Fibroblast of skin of right biceps (primary cell): ENCODE results near the gene TMEM50B.
"Not testable (repeated sequence)": the region's sequence is repeated elsewhere in the genome, so short reads cannot be mapped to it uniquely, and the experiment has no call there.

Source experiments
- DNase-seq: peaks from one replicate; pipeline ENCODE4 v3.0.0-alpha.2; 2013

Gene TMEM50B

DNA sequence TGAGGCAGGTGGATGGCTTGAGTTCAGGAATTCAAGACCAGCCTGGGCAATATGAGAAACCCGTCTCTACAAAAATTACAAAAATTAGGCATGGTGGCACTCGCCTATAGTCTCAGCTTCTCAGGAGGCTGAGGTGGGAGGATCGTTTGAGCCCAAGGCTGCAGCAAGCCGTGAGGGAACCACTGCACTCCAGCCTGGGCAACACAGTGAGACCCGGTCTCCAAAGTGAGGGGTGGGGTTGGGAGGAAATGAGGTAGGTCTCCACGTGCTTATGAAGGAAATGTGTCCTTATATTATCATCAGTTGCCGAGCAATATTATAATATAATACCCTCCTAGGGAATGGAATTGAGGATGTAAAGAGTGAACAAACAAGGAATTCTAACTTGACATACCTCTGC lies 2.7 kb downstream of the TMEM50B start:
- no peak for DNase-seq

- DNase-seq, result no peak
Measured at GRCh38 chr21:33473344-33473743, 6.4 kb downstream of the TMEM50B start.

DNA sequence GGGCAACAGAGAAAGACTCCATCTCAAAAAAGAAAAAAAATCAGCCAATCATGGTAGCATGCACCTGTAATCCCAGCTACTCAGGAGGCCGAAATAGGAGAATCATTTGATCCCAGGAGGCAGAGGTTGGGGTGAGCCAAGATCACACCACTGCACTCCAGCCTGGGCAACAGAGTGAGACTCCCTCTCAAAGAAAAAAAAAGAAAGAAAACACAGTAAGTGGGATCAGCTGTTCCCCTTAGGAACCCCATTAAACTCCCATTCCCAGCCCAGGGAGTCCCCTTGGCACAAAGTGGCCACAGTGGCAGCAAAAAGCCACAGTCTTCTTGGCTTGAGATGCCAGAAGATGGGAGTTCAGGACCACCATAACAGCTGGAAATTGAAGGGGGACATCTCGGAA lies 9.1 kb downstream of the TMEM50B start:
- no peak for DNase-seq

GRCh38 chr21:33469183-33469582 lies 10.6 kb downstream of the TMEM50B start:
- not testable (repeated sequence) for DNase-seq

GRCh38 chr21:33461538-33462250 lies 18.1 kb downstream of the TMEM50B start:
- no peak for DNase-seq

DNA sequence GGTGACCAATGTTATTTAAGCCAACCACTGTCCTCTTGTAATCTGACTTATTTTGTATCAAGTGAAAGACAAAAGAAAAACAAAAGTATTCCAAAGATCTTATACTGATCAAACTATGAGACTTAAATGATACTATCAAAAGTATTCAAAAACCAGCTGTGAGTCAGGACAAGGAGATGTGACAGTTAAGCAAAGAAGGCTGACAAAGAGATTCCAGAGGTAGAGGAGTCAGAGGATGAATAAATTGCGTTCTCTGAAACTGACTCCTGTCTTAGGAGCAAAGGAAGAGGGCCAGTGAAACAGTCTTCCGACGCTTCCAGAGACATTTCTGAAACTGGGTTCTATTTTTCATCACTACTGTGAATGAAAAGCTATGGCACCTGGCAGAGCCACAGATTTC lies 20.9 kb downstream of the TMEM50B start:
- DNase-seq, result no peak

DNA sequence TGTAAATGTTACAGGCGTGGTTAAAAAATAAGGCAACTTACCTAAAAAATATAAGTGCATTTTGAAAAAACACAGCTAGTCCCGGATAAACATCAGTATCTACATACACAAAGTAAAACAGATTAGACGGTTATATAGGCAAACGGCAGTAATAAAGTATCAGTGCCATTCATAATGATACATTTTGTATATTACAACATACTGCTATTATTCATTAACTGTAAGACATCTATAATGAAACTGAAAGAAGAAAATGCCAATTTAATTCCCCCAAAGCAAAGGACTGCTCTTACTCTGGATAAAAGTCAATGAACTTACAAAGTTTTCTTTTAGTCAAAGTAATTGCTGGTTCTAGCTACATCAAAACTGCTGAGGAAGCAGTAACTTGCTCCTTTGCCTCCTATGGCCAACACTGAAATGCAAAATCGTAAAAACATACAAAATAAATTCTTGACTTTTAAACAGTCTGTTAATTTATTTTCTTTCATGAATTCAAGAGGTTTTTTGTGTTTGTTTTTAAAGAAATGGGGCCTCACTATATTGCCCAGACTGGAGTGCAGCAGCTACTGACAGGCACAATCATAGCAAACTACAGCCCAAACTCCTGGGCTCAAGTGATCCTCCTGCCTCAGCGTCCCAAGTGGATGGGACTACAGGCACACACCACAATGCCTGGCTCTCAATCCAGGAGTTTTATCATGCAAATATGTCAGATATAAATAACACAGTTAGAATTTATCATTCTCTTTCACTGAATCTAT lies 23.9 kb downstream of the TMEM50B start:
- no peak for DNase-seq

- no peak for DNase-seq
Measured at GRCh38 chr21:33452362-33452761, 27.4 kb downstream of the TMEM50B start.

GRCh38 chr21:33451634-33452071 lies 28.1 kb downstream of the TMEM50B start:
- DNase-seq, result peak; percentile 14

DNA sequence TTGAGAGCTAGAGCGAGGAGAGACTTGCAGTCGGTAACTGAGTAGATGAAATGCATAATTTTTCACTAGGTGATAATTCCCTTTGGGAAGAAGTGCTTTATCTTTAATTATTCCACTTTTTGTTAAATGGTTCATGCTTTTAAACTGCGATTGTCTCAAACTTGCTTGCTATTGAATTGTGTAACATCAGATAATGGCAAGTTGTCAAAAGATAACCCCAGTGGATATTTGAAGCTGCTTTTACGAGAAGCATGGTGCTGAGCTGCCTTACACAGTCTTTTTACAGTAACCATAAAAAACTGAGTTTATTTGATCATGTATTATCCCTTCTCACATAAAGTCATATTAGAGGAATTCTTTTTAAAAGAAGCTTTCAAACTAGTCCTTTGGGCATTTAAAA lies 30.2 kb downstream of the TMEM50B start:
- DNase-seq, result no peak

- DNase-seq, result not testable (repeated sequence)
Measured at GRCh38 chr21:33446620-33447019, 33.2 kb downstream of the TMEM50B start.

GRCh38 chr21:33444499-33444898 lies 35.3 kb downstream of the TMEM50B start:
- DNase-seq, result no peak

DNA sequence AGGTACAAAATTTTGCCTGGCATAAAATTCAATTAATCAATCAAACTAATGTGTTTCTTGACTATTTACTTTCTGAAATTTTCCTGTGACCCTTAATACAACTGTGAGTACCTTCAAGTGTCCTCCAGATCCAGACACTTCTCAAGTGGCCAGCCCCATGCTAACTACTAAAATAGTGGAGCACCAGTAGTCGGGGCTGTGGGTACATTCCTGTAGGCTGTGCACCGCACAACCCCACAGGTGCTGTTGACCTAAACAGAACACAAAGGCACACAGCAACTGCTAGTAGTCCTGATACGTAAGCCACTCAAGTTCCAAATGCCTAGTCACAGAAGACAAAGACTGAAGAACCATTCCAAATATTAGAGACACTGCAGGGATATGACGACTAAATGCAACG lies 36.6 kb downstream of the TMEM50B start:
- DNase-seq, result no peak

DNA sequence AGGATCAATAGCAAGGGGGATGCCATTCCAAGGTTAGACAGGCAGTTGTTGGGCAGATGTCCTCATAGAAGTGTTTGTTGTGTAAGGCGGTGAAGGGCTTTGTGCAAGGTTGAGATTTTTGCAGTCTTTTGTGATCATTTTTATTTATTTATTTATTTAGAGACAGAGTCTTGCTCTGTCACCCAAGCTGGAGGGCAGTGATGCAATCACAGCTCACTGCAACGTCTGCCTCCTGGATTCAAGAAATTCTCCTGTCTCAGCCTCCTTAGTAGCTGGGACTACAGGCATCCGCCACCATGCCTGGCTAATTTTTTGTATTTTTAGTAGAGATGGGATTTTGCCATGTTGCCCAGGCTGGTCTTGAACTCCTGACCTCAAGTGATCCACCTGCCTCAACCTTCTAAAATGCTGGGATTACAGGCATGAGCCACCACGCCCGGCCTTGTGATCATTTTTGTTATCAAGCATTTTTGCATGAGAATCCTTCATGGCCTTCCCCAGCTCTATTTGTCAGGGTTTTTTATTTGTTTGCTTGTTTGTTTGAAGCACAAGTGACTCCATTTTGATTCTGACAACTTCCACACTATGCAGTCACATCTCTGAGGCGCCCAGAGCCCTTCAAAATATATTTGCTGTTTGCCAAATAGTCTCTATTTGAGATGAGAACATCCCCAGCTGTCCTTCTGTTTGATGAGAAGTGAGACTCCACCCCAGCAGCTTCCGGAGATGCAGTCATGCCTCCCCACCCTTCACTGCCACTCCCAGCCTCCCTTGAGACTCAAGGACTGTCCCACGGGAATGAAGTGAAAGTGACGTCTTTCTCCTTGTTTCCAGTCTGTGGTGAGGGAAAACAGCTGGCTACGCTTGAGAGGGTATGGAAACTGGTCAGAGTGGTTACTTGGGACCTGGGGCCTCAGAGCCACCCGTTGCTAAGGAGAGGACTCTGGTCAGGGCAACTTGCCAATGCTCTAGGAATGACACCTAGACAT lies 38.0 kb downstream of the TMEM50B start:
- DNase-seq, result peak; percentile 52

- DNase-seq, result no peak
Measured at GRCh38 chr21:33437140-33437539, 42.6 kb downstream of the TMEM50B start.

GRCh38 chr21:33434770-33435360 lies 44.9 kb downstream of the TMEM50B start:
- peak; percentile 89 for DNase-seq

DNA sequence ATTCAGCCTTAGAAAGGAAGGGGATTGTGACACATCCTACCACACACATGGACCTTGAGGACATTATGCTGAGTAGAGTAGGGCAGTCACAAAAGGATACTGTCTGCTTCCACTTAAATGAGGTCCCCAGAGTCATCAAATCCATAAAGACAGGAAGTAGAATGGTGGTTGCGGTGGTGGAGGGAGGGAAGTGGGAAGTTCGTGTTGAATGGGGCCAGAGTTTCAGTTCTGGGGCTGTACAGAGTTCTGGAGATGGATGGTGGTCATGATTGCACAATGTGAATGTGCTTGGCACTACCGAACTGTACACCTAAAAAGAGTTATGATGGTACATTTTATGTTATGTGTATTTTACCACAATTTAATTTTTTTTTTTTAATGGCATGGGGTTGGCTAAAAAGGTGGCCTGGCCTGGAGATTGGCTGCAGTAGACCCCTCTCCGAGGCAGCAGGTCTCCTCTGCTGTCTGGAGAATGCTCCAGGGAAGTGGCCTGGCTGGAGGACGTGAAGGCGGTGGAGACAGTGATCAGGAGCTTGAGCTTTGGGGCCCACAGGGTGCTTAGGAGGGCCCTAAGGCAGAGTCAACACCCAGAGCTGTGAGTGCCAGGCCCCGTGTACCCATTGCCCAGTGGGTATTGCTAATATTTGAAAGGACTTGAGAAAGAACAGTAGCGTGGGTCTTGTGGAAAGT lies 46.2 kb downstream of the TMEM50B start:
- no peak for DNase-seq

GRCh38 chr21:33433001-33433400 lies 46.8 kb downstream of the TMEM50B start:
- DNase-seq, result no peak

GRCh38 chr21:33432496-33432895 lies 47.3 kb downstream of the TMEM50B start:
- no peak for DNase-seq

DNA sequence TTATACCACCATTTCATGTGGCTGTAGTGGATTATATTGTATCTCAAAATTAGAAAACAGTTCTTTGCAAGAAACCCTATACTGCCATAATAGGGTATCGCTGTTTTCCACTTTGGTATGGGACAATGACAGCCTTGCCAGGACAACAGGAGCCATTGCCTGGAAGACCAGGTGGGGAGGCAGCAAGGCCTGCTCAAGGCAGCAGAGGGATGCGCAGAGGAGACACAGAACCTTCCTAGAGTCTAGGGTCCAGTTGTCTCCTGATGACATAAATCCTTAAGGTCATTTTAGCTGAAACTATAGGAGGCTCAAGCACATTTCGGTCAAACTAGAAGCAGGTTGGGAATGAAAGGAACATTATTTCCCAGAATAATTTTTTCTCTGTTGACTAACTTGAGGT lies 48.9 kb downstream of the TMEM50B start:
- no peak for DNase-seq

DNA sequence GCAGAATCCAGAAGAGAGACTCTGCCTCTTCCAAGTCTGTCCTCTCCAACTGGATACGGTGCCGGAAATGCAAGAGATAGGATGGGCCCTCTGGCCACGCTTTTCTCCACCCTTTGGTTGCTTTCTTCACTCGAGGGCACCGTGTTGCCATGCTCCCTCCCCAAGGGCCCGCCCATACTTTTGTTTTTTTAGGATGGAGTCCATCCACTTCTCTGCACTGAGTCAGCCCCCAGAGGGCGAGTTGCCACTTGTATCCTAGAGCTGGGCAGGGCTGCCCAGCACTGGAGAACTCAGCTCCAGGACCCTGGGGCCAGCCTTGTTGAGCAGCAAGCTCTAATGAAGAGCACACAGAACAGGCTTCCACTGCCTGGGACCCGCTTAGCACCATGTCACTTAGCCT lies 51.1 kb downstream of the TMEM50B start:
- DNase-seq, result no peak

DNA sequence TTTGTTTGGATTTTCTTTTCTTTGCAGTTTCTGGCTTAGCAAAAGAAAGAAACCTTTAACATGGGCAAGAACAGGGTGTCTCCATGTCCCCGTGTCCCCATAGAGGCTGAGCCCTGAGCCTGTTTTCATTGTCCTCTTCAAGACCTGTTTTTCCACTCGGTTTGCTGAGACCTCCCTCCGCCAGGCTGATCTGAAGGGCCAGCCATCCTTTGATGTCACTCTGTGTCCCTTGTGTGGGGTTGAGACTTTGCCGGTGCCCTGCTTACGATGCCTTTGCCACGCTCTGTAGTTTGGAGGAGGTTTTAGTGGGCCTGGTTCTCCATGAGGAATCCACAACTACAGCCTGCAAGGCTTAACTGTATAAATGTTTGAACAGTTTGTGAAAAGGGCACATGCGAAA lies 52.7 kb downstream of the TMEM50B start:
- DNase-seq, result no peak
